AG10803 (cell line): ENCODE results near the gene LAMA3.

Experiments
- DNase-seq: peaks from one replicate; pipeline ENCODE4 v3.0.0; 2010; ENCODE audit warnings: low read depth
- H3K4me3 ChIP-seq: 2 replicates; pipeline ENCODE4 v1.5.1; 2011; ENCODE audit warnings: mild to moderate bottlenecking, low read length, control low read depth
- CTCF ChIP-seq: conservative IDR thresholded peaks from 2 replicates; pipeline ENCODE4 v1.5.1; 2011; ENCODE audit warnings: mild to moderate bottlenecking, low read length, control low read depth, inconsistent platforms

Gene LAMA3

GRCh38 chr18:23835506-23835905 is 146.3 kb downstream of the LAMA3 start:
- TF ChIP-seq CTCF: no peak
- peak; percentile 60 for DNase-seq
- no peak overlapping the region for H3K4me3 ChIP-seq

- no peak for TF ChIP-seq CTCF
- no peak overlapping the region for H3K4me3 ChIP-seq
- DNase-seq: peak; percentile 83
These were observed 148.3 kb downstream of the LAMA3 start for GRCh38 chr18:23837591-23837990.

GRCh38 chr18:23838233-23838632 is 149.0 kb downstream of the LAMA3 start:
- no peak overlapping the region for H3K4me3 ChIP-seq
- DNase-seq: no peak
- no peak for TF ChIP-seq CTCF

GRCh38 chr18:23838801-23839366 is 149.6 kb downstream of the LAMA3 start:
- no peak for TF ChIP-seq CTCF
- peak overlapping the region; percentile 6 for H3K4me3 ChIP-seq
- peak; percentile 71 for DNase-seq

GRCh38 chr18:23842305-23842704 is 153.1 kb downstream of the LAMA3 start:
- no peak overlapping the region for H3K4me3 ChIP-seq
- TF ChIP-seq CTCF: no peak
- no peak for DNase-seq

- H3K4me3 ChIP-seq: no peak overlapping the region
- peak; percentile 57 for DNase-seq
- no peak for TF ChIP-seq CTCF
These were observed 155.9 kb downstream of the LAMA3 start for GRCh38 chr18:23844991-23845680.

GRCh38 chr18:23845988-23846630 is 156.9 kb downstream of the LAMA3 start:
- H3K4me3 ChIP-seq: no peak overlapping the region
- DNase-seq: no peak
- no peak for TF ChIP-seq CTCF
